HCEC 1CT (cell line): ENCODE results near the gene ACTL6A.
"Not testable (repeated sequence)": the region's sequence is repeated elsewhere in the genome, so short reads cannot be mapped to it uniquely, and the experiment has no call there.

Experiments used
- DNase-seq: peaks from one replicate; pipeline ENCODE4 v3.0.0-alpha.2; 2017

ACTL6A gene

DNA sequence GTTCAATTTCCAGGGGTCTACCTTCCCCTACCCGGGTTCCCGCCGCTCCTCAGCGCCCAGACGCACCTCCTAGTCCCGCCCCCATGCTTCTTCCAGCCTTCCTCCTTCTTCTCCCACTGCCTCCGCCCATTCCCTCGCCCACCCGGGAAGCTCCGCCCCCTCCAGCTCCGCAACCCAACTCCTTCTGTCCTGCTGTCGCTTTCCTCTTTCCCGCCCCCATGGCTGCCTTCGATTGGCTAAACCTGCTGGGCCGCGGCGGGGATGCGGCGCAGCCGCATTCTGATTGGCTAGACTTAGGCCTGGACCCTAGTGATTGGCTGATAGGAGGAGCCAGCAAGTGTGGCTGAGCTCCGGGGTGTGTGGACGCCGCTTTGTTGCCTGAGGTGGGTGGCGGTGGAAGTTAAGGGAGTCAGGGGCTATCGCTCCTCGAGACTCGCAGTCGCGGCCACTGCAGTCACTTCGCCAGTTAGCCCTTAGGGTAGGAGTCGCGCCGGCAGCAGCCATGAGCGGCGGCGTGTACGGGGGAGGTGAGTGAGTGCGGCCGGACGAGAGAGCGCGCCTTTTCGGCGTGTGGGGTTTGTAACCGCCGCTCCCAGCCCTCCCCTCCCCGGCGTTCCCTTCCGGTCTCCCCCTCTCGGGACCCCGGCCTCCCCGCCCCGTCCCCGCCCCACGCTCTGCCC is at the start of gene ACTL6A:
Gene ACTL6A, plus strand, starts transcription at position 336 of the 680 bp plus-strand sequence. Its CDS starts 167 bp downstream, at position 503.
- DNase-seq, result peak; percentile 99

GRCh38 chr3:179513862-179514261 is 48.9 kb upstream of the ACTL6A start:
- peak; percentile 51 for DNase-seq

DNA sequence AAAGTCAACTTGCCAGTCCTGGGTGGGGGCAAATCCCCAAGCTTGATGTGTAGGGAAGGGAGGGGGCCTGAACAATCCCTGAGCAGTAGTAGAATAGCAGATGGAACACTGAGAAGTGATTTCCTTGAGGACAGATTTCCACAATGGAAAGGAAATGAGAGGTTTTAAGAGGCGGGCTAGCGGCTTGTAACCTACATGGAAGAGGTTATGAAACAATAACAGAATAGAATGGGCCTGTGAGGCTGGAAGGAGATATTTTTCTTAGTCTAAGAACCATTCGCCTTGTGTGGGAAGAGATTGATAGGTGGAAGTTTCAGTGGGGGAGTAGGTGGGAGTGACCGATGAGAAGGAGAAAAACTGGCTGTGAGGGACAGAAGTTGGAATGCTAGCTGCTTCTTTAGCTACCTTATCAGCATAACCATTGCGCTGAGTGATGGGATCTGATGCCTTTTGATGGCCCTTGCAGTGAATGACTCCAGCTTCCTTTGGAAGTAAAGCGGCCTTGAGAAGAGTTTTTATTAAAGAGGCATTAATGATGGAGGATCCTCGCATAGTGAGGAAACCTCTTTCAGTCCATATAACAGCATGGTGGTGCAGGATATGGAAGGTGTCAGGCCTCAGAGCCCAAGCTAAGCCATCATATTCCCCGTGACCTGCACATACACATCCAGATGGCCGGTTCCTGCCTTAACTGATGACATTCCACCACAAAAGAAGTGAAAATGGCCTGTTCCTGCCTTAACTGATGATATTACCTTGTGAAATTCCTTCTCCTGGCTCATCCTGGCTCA is 46.1 kb upstream of the ACTL6A start:
- DNase-seq, result not testable (repeated sequence)

DNA sequence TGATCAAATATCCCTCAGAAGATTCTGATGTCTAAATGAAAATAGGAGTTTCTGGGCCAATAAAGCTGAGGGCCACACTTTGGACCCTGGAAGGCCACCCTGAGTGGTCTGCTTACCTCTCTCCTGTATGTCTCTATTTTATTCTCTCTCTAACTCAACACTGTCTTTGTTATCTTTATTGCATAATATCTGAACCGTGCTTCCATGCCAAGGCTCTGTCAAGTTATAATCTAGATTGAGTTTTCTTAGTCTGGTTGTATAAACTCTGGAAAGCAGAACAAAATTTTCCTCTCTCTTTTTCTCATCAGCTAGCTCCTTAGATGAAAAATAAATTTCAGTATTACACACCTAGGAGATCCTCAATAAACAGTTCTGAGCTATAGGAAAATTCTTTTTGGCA is 36.2 kb upstream of the ACTL6A start:
- no peak for DNase-seq

DNA sequence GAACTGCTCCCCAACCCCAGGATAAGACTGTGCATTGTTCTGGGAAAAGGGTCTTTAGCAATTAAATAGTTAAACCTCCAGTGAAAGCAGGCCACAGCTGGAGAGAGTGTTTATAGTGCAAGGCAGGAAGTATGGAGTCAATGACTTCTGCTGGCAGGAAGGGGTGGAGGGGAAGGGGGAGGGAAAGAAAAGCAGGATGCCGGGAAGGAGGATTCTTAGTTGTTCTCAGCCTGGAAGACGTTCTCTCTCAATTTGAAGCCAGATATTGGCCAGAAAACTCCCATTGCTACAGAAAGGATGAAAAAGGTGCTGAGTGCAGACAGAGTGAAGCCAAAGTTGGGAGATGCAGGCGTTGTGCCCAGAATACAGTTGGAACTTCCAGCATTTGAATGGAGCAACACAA is 35.7 kb upstream of the ACTL6A start:
- peak; percentile 86 for DNase-seq

GRCh38 chr3:179528772-179529171 is 34.0 kb upstream of the ACTL6A start:
- DNase-seq, result peak; percentile 57

DNA sequence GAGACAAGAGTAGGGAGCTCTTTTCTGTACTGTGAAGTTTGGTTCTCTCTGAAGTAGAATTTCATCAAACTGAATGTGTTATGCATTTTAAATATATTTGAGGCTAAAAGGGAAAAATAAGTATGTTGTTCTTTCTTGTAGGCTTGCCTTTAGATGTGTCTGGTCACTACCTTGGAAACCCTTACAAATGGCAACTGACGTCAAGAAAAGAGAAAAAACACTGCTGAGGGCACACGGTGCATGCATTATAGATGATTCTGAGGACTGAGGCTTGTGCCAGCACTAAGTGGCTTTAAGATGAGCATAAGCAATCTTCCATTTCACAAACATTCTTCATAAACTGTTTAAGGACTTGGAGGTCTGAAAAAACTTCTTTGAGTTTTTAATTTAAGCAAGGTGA is 31.1 kb upstream of the ACTL6A start:
- no peak for DNase-seq

GRCh38 chr3:179533274-179533673 is 29.5 kb upstream of the ACTL6A start:
- no peak for DNase-seq

GRCh38 chr3:179536256-179536655 is 26.5 kb upstream of the ACTL6A start:
- DNase-seq, result no peak

DNA sequence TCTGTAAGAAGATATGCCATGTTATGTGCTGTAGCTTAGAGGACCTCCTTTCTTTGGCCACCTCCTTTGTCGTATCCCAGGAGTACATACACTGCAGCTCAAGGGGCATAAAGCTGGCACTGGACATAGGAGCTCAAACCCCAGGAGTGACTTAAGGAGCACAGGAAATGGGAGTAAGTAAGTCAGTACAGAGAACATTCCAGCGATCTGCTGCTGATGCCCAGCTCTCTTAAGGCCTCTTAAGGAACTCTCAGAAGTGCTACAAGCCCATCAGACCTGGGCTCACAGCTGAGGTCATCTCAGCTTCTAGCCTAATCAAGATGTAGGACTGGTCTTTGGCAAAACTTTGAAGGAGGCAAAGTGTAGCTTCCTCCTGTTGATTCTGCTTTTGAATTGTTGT is 21.6 kb upstream of the ACTL6A start:
- no peak for DNase-seq

DNA sequence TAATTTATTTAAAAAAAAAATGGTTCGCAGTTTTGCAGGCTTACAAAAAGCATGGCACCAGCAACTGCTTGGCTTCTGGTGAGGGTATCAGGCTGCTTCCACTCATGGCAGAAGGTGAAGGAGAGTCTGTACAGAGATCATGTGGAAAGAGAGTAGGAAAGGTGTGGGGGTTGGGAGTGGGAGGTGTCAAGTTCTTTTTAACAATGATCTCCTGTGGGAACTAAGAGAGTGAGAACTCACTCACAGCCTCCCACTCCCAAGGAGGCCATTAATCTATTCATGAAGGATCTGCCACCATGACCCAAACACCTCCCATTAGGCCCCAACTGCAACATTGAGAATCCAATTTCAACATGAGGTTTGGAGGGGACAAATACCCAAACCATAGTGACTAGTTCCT is 21.1 kb upstream of the ACTL6A start:
- no peak for DNase-seq

DNA sequence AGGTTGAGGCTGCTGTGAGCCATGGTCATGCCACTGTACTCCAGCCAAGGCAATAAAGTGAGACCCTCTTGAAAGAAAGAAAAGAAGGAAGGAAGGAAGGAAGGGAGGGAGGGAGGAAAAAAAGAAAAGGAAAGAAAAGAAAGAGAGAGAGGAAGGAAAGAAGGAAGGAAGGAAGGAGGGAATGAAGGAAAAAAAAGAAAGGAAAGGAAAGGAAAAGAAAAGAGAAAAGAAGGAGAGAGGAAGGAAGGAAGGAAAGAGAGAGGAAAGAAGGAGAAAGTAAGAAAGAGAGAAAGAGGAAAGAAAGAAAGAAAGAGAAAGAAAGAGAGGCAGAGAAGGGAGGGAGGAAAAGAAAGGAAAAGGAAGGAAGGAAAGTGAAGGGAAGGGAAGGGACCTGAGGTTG is 20.4 kb upstream of the ACTL6A start:
- DNase-seq, result no peak

GRCh38 chr3:179544981-179545645 is 17.6 kb upstream of the ACTL6A start:
- peak; percentile 91 for DNase-seq

DNA sequence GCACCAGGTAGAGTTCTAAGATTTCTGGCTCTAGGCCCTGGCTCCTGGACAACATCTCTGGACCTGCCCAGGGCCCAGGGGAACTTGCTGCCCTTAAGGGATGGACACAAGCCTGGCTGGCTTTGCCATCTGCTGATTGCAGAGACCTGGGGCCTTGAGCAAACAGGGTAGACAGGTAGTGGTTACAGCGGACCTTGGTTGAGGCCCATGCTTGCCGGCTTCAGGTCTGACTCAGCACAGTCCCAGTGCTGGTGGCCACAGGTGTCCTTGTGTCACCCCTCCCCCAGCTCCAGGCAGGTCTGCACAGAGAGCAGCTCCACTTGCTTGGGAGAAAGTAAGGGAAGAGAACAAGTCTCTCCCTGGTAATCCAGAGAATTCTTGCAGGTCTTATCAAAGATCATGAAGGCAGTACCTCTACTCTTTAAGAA is 15.9 kb upstream of the ACTL6A start:
- DNase-seq, result no peak

DNA sequence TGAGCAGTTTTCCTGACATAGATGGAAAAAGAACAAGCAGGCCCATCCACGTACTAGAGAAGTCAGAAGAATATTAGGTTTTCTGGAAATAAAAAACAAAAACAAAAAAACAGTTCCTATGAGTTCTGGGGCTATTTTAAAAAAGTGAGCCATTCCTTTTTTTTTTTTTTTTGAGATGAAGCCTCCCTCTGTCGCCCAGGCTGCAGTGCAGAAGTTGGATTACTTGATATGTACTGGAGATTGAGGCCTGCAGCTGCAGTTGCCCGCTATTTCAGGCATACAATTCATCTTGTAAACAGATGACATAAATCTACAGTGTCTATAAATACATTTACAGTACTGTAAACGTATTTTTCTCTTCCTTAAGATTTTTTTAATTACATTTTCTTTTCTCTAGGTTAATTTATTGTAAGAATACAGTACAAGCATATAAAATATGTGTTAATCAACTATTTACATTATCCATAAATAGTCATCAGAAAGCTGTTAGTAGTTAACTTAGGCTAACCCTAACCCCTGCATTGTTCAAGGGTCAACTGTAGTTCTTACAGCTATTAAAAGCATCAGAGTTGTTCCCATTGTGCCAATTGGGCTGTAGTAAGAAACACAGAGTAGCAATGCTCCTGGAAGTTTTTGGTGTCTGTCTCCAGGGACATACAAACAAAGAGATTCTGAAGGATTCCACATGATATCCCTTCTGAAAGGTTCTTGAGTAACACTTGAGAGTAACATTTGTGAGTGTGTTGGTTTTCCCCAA is 11.2 kb upstream of the ACTL6A start:
- no peak for DNase-seq

- peak; percentile 73 for DNase-seq
Observed at GRCh38 chr3:179558742-179559364, 3.9 kb upstream of the ACTL6A start.

DNA sequence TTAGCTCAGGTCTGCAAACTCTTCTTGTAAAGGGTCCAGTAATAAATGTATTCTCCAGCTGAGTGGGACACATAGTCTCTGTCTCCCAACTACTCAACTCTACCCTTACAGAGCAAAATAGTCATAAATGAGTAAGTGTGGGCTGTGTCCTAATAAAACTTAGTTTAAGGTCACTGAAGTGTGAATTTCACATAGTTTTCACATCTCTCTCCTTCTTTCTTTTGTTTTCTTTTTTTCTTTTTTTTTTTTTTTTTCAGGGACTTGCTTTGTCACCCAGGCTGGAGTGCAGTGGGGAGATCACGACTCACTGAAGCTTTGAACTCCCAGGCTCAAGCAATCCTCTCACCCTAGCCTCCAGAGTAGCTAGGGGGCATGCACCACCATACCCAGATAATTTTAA is 1.9 kb upstream of the ACTL6A start:
- no peak for DNase-seq

DNA sequence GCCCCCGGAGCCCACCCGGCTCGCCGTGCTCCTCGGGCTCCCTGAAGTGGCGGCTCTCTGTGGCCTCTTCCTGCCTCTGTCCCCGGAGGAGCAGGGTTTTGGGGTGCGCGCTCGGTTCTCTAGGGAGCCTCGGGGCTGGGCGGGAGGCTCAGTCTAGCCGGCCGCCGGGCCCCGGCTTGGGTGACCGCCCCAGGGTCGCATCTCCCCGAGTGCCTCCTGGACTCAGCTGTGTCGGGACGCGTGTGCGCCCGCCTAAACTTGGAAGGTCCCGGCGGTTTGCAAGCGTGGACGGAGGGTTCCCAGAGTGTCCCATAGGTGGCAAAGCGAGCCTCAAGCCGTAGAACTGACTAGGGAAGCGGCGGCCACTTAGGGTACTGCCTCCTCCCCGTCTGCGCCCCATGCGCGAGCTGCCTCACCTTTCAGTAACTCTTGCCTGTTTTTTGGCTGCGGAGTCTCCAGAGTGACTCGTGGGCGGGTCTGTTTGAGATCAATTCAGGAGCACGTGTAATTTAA is 601 bp downstream of the ACTL6A start:
- peak; percentile 90 for DNase-seq

DNA sequence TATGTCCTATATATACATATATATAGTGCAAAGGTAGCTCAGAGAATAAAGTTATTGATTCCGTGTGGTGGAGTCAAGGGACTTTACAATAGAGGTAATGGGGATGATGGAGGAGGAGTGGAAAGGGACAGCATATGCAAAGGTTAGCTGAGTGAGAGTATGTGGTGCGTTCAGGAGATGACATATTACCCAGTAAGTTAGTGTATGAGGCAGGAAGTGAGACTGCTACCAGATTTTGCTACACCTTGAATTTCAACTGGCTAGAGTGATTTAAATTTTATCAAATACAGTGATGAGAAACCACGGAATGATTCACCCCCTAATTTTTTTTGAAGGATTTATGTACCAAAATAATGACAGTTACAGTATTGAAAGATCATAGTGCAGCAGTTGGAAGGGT is 2.8 kb downstream of the ACTL6A start:
- DNase-seq, result no peak

GRCh38 chr3:179580992-179581391 is 18.3 kb downstream of the ACTL6A start:
- no peak for DNase-seq

DNA sequence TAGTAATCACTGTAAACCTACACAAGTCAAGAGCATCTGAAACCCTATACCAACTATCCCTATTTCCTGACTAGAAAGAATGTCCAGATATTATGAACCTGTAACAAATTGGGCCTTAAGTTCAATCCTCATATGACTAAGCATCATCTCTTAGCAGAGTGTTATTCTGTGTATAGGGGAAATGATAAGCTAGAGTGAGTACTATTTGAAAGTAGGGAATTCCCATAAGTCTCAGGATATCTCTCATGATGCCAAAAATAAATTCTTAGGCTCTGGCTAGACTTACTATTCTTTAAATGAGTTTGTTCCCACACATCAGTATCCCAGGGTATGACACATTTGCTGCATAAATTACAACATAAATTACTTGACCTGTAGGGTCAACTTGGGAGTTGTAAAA is 26.4 kb downstream of the ACTL6A start:
- peak; percentile 9 for DNase-seq

- DNase-seq, result no peak
Observed at GRCh38 chr3:179590669-179591068, 27.9 kb downstream of the ACTL6A start.
